SK-N-SH (cell line): ENCODE results near the gene AMHR2. TPM values are rescaled to one million over a fixed set of nuclear protein-coding genes. Genes with fewer than 3 reads are reported as not detected.

ENCODE experiments used
- CTCF ChIA-PET: fragments of 300-600, 350-600 bp; formaldehyde crosslinking; extraction: SDS; loops from one replicate; lab custom pipeline; 2021; lab: Yijun Ruan, JAX
- POLR2A ChIA-PET: fragments of 350-600 bp; sonication (Branson Sonifier 250); formaldehyde crosslinking; extraction: SDS; loops from one replicate; lab custom pipeline; 2020; ENCODE audit warnings: antibody characterized with exemption, inconsistent platforms; lab: Yijun Ruan, JAX
- DNase-seq: peaks from one replicate; pipeline ENCODE4 v3.0.0; 2012
- H2AFZ ChIP-seq: fragments of 200-600 bp; sonication (generic); 2 replicates; pipeline ENCODE4 v1.8.1; 2016; ENCODE audit warnings: antibody characterized with exemption, mild to moderate bottlenecking, low read depth
- H3F3A ChIP-seq: fragments of 200-600 bp; sonication (generic); replicated peaks from 2 replicates; pipeline ENCODE3; 2016; ENCODE audit warnings: antibody characterized with exemption, mild to moderate bottlenecking; ENCODE audit not compliant: insufficient read depth
- H3K27ac ChIP-seq, 2 experiments: fragments of 200-500 bp in 1 of 2; fragments of 200-600 bp in 1 of 2; sonication (Bioruptor generic) in 1 of 2; sonication (generic), shearing (Covaris generic) in 1 of 2; 2 replicates each; pipeline versions ENCODE4 v1.5.1 to v1.6.1; 2014 to 2016; ENCODE audit warnings: low read depth in 2 of 2, inconsistent platforms in 1 of 2, low read length in 1 of 2, mild to moderate bottlenecking in 1 of 2, mixed read lengths in 1 of 2
- H3K27me3 ChIP-seq: fragments of 200-600 bp; sonication (generic), shearing (Covaris generic); 2 replicates; pipeline ENCODE4 v1.6.1; 2016; ENCODE audit warnings: mixed run types; ENCODE audit not compliant: insufficient read depth
- H3K36me3 ChIP-seq, 2 experiments: fragments of 200-500 bp in 1 of 2; fragments of 200-600 bp in 1 of 2; sonication (Bioruptor generic) in 1 of 2; sonication (generic) in 1 of 2; replicated peaks in 1 of 2; 2 replicates each; pipeline versions ENCODE3 to v1.5.1; 2014 to 2016; ENCODE audit warnings: low read length in 1 of 2, mild to moderate bottlenecking in 1 of 2; ENCODE audit not compliant: insufficient read depth in 2 of 2, control insufficient read depth in 1 of 2
- H3K4me1 ChIP-seq, 2 experiments: fragments of 200-500 bp in 1 of 2; fragments of 200-600 bp in 1 of 2; sonication (Bioruptor generic) in 1 of 2; sonication (generic), shearing (Covaris generic) in 1 of 2; 2 replicates each; pipeline versions ENCODE4 v1.5.1 to v1.6.1; 2014 to 2016; ENCODE audit warnings: low read depth in 1 of 2, low read length in 1 of 2, mixed run types in 1 of 2; ENCODE audit not compliant: insufficient read depth in 2 of 2, control insufficient read depth in 1 of 2
- H3K4me2 ChIP-seq: fragments of 200-600 bp; sonication (generic), shearing (Covaris generic); 2 replicates; pipeline ENCODE4 v1.6.1; 2017; ENCODE audit warnings: mixed run types
- H3K4me3 ChIP-seq, 2 experiments: fragments of 200-500 bp in 1 of 2; fragments of 200-600 bp in 1 of 2; sonication (Bioruptor generic) in 1 of 2; sonication (generic), shearing (Covaris generic) in 1 of 2; 2 replicates each; pipeline versions ENCODE4 v1.5.1 to v1.8.1; 2014 to 2016; ENCODE audit warnings: low read depth in 2 of 2, inconsistent platforms in 1 of 2, low read length in 1 of 2, mild to moderate bottlenecking in 1 of 2, mixed read lengths in 1 of 2, moderate library complexity in 1 of 2
- H3K79me2 ChIP-seq: fragments of 200-600 bp; sonication (generic); 2 replicates; pipeline ENCODE4 v1.8.1; 2017; ENCODE audit warnings: mild to moderate bottlenecking; ENCODE audit not compliant: insufficient read depth
- H3K9ac ChIP-seq: fragments of 200-600 bp; sonication (generic); 2 replicates; pipeline ENCODE4 v1.6.1; 2017; ENCODE audit warnings: mixed run types
- H3K9me2 ChIP-seq: fragments of 200-600 bp; sonication (generic); 2 replicates; pipeline ENCODE4 v1.6.1; 2017; ENCODE audit warnings: mixed run types
- H3K9me3 ChIP-seq: fragments of 200-600 bp; sonication (generic); 2 replicates; pipeline ENCODE4 v1.6.1; 2017; ENCODE audit warnings: mixed run types, mild to moderate bottlenecking, moderate library complexity
- H4K20me1 ChIP-seq: fragments of 200-600 bp; sonication (generic); 2 replicates; pipeline ENCODE4 v1.6.1; 2017; ENCODE audit warnings: mild to moderate bottlenecking, mixed run types; ENCODE audit not compliant: insufficient read depth
- CHD2 ChIP-seq: fragments of 150-350 bp; IDR thresholded peaks from 2 replicates; pipeline ENCODE4 v1.6.1; 2018; ENCODE audit warnings: low read length; ENCODE audit not compliant: partially characterized antibody
- GATA2 ChIP-seq: sonication (generic); formaldehyde crosslinking; IDR thresholded peaks from 2 replicates; pipeline ENCODE4 v1.5.0; 2020; ENCODE audit warnings: mild to moderate bottlenecking, missing genetic modification reagents
- JUND ChIP-seq: IDR thresholded peaks from 2 replicates; pipeline ENCODE4 v1.4.0; 2012
- MXI1 ChIP-seq: IDR thresholded peaks from 2 replicates; pipeline ENCODE4 v1.6.1; 2012; ENCODE audit warnings: mild to moderate bottlenecking, low read depth, low read length, improper control_type of control experiment
- NFIC ChIP-seq: IDR thresholded peaks from 2 replicates; pipeline ENCODE4 v1.4.0; 2012; ENCODE audit warnings: borderline replicate concordance
- POLR2AphosphoS5 ChIP-seq: IDR thresholded peaks from 2 replicates; pipeline ENCODE4 v1.6.1; 2012; ENCODE audit warnings: low read depth, low read length
- RAD21 ChIP-seq: IDR thresholded peaks from 2 replicates; pipeline ENCODE4 v1.6.1; 2012; ENCODE audit warnings: mild to moderate bottlenecking, low read length
- REST ChIP-seq: IDR thresholded peaks from 2 replicates; pipeline ENCODE4 v1.6.1; 2012; ENCODE audit warnings: mild to moderate bottlenecking, low read depth, low read length, moderate library complexity
- RFX5 ChIP-seq: IDR thresholded peaks from 2 replicates; pipeline ENCODE4 v1.6.1; 2012; ENCODE audit warnings: mild to moderate bottlenecking, improper control_type of control experiment, low read length
- RXRA ChIP-seq: IDR thresholded peaks from 2 replicates; pipeline ENCODE4 v1.4.0; 2012; ENCODE audit warnings: low read depth, mild to moderate bottlenecking, borderline replicate concordance
- SMC3 ChIP-seq: IDR thresholded peaks from 2 replicates; pipeline ENCODE4 v1.6.1; 2012; ENCODE audit warnings: low read depth, low read length, improper control_type of control experiment
- TAF1 ChIP-seq: IDR thresholded peaks from 2 replicates; pipeline ENCODE4 v1.6.1; 2012; ENCODE audit warnings: low read depth, mild to moderate bottlenecking, low read length, moderate library complexity, borderline replicate concordance
- YY1 ChIP-seq: IDR thresholded peaks from 2 replicates; pipeline ENCODE4 v1.4.0; 2012; ENCODE audit warnings: low read depth, mild to moderate bottlenecking
- WGBS: methylation state at CpG from one replicate; pipeline ENCODE4 v1.1.6; 2017; ENCODE audit warnings: low lambda C conversion rate; 5-methylcytosine and 5-hydroxymethylcytosine counted together
- polyA plus RNA-seq, 3 experiments: library from polyadenylated mRNA; depleted of rRNA; stranded (reverse); fragments of >200 nt; gene quantifications; 2 replicates each; pipeline ENCODE4 v1.2.3, GENCODE V29; 2012

The AMHR2 gene
- polyA plus RNA-seq, 1 of the 3 experiments (the other 2 are of a cell fraction): 0.03 TPM

GRCh38 chr12:53380104-53380793, 43.4 kb upstream of the AMHR2 start, which contains the start of gene SP1:
Gene SP1, plus strand, starts transcription at chr12:53380176. Its CDS starts 116 bp downstream, at chr12:53380292.
- peak; percentile 90 for DNase-seq
- H3K9ac ChIP-seq: peak within 1 kb of the TSS; percentile 92
- peak within 1 kb of the TSS; percentile 89 to 96 for H3K27ac ChIP-seq
- H3F3A ChIP-seq: peaks cover 21% of the 10 kb centered on the region
- H3K79me2 ChIP-seq: peaks cover 43% of the 10 kb centered on the region
- peaks cover 29 to 34% of the 10 kb centered on the region in 2 experiments for H3K4me1 ChIP-seq
- H3K9me2 ChIP-seq: no peaks in the 10 kb centered on the region
- no peaks in the 10 kb centered on the region for H3K9me3 ChIP-seq
- peaks cover 6% of the 10 kb centered on the region; the same call in 1 of the 2 replicates for H4K20me1 ChIP-seq
- H2AFZ ChIP-seq: peak within 1 kb of the TSS; percentile 80
- peak; percentile 35; the same call in 1 of the 2 replicates for TF ChIP-seq TAF1
- TF ChIP-seq CHD2: peak; percentile 29
- no peak for TF ChIP-seq YY1
- peak; percentile 14; the same call in 1 of the 2 replicates for TF ChIP-seq POLR2AphosphoS5
- TF ChIP-seq NFIC: no peak
- TF ChIP-seq REST: no peak
- no peak for TF ChIP-seq JUND
- TF ChIP-seq RFX5: no peak
- no peak for TF ChIP-seq RAD21
- no peak for TF ChIP-seq SMC3
- no peak for TF ChIP-seq MXI1
- TF ChIP-seq GATA2 (CRISPR knock-in tag): no peak
- no peak for TF ChIP-seq RXRA
- H3K36me3 ChIP-seq: peaks cover 14 to 26% of the 10 kb centered on the region in 2 experiments
- CTCF ChIA-PET: interaction anchor here (0.8 to 4.8 kb wide), 12 partner anchors 26 to 67 kb away, joined by 3 to 53 read pairs (median 6); partner anchors contain the start of genes AAAS and AMHR2
- peak within 1 kb of the TSS; percentile 89 for H3K4me2 ChIP-seq
- POLR2A ChIA-PET: interaction anchor here (0.8 to 2.0 kb wide), 5 partner anchors 21 to 1347 kb away, joined by 3 to 16 read pairs (median 3); partner anchors contain the start of genes AAAS and MAP3K12
- H3K27me3 ChIP-seq: no peaks in the 10 kb centered on the region
- 0% methylated on average over 27 of the region's 71 CpGs for WGBS
- H3K4me3 ChIP-seq: peak within 1 kb of the TSS; percentile 52 to 69
